ENCODE data around the gene SIGLEC15. TPM values are rescaled to one million over a fixed set of nuclear protein-coding genes. Genes with fewer than 3 reads are reported as not detected.

Gene SIGLEC15
- total RNA-seq, 1 experiment from 2014 or later, result 0.13 TPM

- Histone ChIP-seq H2BK20ac (ENCODE audit: low read depth, low read length, poor library complexity, severe bottlenecking) (no peak overlapping the region), H2BK5ac (ENCODE audit: insufficient read length, low read length) (no peak overlapping the region), H3K79me2 (ENCODE audit: insufficient read depth, low read length) (no peaks in the 10 kb centered on the region), H4K8ac (replicated peaks; ENCODE audit: insufficient read length, low read depth, low read length) (no peak overlapping the region), H4K20me1 (ENCODE audit: control insufficient read depth, insufficient read depth, insufficient read length) (no peaks in the 10 kb centered on the region), H4K91ac (ENCODE audit: insufficient read length, low read depth, low read length) (no peak overlapping the region), H3K27me3 (ENCODE audit: insufficient read depth, low read length) (no peaks in the 10 kb centered on the region), H3K23me2 (ENCODE audit: insufficient read length, low read depth, low read length, poor library complexity, severe bottlenecking) (no peaks in the 10 kb centered on the region), H3K4me1 (ENCODE audit: insufficient read depth, low read length) (peaks cover 3% of the 10 kb centered on the region; the same call in 1 of the 2 replicates), H3K9me3 (ENCODE audit: control insufficient read depth, low read depth, low read length) (no peaks in the 10 kb centered on the region), H3K27ac (ENCODE audit: insufficient read length, low read depth, low read length) (no peak overlapping the region), H4K5ac (ENCODE audit: insufficient read length, low read depth, low read length) (no peak overlapping the region), H2BK120ac (ENCODE audit: low read depth, low read length, poor library complexity, severe bottlenecking) (no peak overlapping the region), H3K79me1 (ENCODE audit: insufficient read depth, low read depth, low read length, poor library complexity, severe bottlenecking) (no peaks in the 10 kb centered on the region), H3K9ac (ENCODE audit: extremely low read depth, insufficient read length, low read length) (no peak overlapping the region), H2BK12ac (ENCODE audit: insufficient read length, low read depth, low read length) (no peak overlapping the region), H3T11ph (ENCODE audit: low read length) (no peak overlapping the region), H3K4me2 (ENCODE audit: insufficient read depth, insufficient read length, low read length) (no peak overlapping the region), H2AK5ac (ENCODE audit: insufficient read length, low read length) (no peak overlapping the region), H3K56ac (ENCODE audit: insufficient read length, low read depth, low read length) (no peak overlapping the region), H3K23ac (ENCODE audit: insufficient read length, low read depth, low read length) (no peak overlapping the region), H2AFZ (ENCODE audit: low read length) (no peak overlapping the region), H3K14ac (ENCODE audit: insufficient read depth, low read length) (no peak overlapping the region), H3K4ac (ENCODE audit: low read depth, low read length) (no peak overlapping the region), H3K18ac (ENCODE audit: insufficient read length, low read depth, low read length) (no peak overlapping the region), H2BK15ac (ENCODE audit: low read depth, low read length) (no peak overlapping the region)
- no peak for TF ChIP-seq CTCF (conservative IDR thresholded peaks at IDR 0.05)
- Mint-ChIP-seq H3K4me3 (no peak overlapping the region), H3K36me3 (ENCODE audit: insufficient read depth in 1 of 3, low read depth in 3 of 3) (no peaks in the 10 kb centered on the region), H3K4me1 (peaks cover 12 to 17% of the 10 kb centered on the region in 2 experiments), H3K9me3 (peaks cover 0 to 6% of the 10 kb centered on the region in 2 experiments; a peak in 2 of 5 replicates), H3K27me3 (ENCODE audit: low read depth) (no peaks in the 10 kb centered on the region; the same call in none of the 2 replicates), H3K27ac (no peak overlapping the region)
- WGBS (ENCODE audit: extremely low coverage, insufficient read length, low lambda C conversion rate), result no CpG with 5 or more reads among the region's 2 CpGs
- DNase-seq, result no peak
Observed at GRCh38 chr18:45821026-45821425, 4.4 kb upstream of the SIGLEC15 start.

All from H9 (cell line).